Small intestine (tissue), 7 donors: Measurements from ENCODE around the gene GBP6. TPM values are rescaled to one million over a fixed set of nuclear protein-coding genes. Genes with fewer than 3 reads are reported as not detected.
A peak's percentile ranks its signal among the peaks of the same experiment; 100 is the strongest.
"Not testable (repeated sequence)": the region's sequence is repeated elsewhere in the genome, so short reads cannot be mapped to it uniquely, and the experiment has no call there.

Experiments used
- DNase-seq, 2 donors: peaks; one replicate each; pipeline versions ENCODE4 v3.0.0 to v3.0.0-alpha.2; 2013
- FAIRE-seq: peaks from 2 replicates; lab custom pipeline; 2012; peaks lifted over from hg19 to GRCh38; lab: Jason Lieb, UNC
- H3K27ac ChIP-seq, 3 donors: one replicate each; pipeline ENCODE4 v1.5.1; 2013; ENCODE audit warnings: low read length in 2 of 3, mild to moderate bottlenecking in 2 of 3, control low read depth in 1 of 3, inconsistent platforms in 1 of 3, low read depth in 1 of 3, moderate library complexity in 1 of 3
- H3K27me3 ChIP-seq, 3 donors: one replicate each; pipeline ENCODE4 v1.6.1; 2013; ENCODE audit warnings: low read length in 3 of 3, inconsistent platforms in 1 of 3; ENCODE audit not compliant: control insufficient read depth in 3 of 3, insufficient read depth in 3 of 3
- H3K36me3 ChIP-seq, 3 donors: one replicate each; pipeline ENCODE4 v1.6.1; 2013; ENCODE audit warnings: low read length in 3 of 3, inconsistent platforms in 1 of 3, low read depth in 1 of 3, mild to moderate bottlenecking in 1 of 3, moderate library complexity in 1 of 3; ENCODE audit not compliant: control insufficient read depth in 3 of 3, insufficient read depth in 2 of 3
- H3K4me1 ChIP-seq, 3 donors: one replicate each; pipeline ENCODE4 v1.6.1; 2013; ENCODE audit warnings: low read length in 2 of 3, inconsistent platforms in 1 of 3, low read depth in 1 of 3, mild to moderate bottlenecking in 1 of 3, moderate library complexity in 1 of 3; ENCODE audit not compliant: control insufficient read depth in 3 of 3, insufficient read depth in 2 of 3
- H3K4me3 ChIP-seq, 3 donors: one replicate each; pipeline ENCODE4 v1.5.1; 2013; ENCODE audit warnings: low read length in 3 of 3, control low read depth in 1 of 3, inconsistent platforms in 1 of 3, low read depth in 1 of 3, mild to moderate bottlenecking in 1 of 3, moderate library complexity in 1 of 3
- H3K9me3 ChIP-seq, 2 donors: one replicate each; pipeline ENCODE4 v1.6.1; 2013; ENCODE audit warnings: low read depth in 1 of 2, low read length in 1 of 2; ENCODE audit not compliant: control insufficient read depth in 2 of 2, insufficient read depth in 1 of 2
- WGBS, 3 donors: extraction: QIAGEN DNeasy Blood & Tissue Kit; methylation state at CpG; one replicate each; pipeline ENCODE4 v1.1.7; 2013; 5-methylcytosine and 5-hydroxymethylcytosine counted together
- polyA plus RNA-seq, 4 donors: library from polyadenylated mRNA; stranded (reverse) in 3 of 4; unstranded in 1 of 4; fragments of 200-250 nt in 3 of 4; fragments of 120-200 nt in 1 of 4; gene quantifications; one replicate each; pipeline versions ENCODE4 v1.2.1 to v1.2.3, GENCODE V29; 2013
- donor health status: healthy with polysubstance abuse.
- donor health status: control.
- donor health status: control.
- donor health status: Bipolar disorder and iron deficiency.
- donor health status: healthy.

Gene GBP6
- polyA plus RNA-seq, 4 donors = 0.03 to 0.27 (median 0.09) TPM; not detected in 1

DNA sequence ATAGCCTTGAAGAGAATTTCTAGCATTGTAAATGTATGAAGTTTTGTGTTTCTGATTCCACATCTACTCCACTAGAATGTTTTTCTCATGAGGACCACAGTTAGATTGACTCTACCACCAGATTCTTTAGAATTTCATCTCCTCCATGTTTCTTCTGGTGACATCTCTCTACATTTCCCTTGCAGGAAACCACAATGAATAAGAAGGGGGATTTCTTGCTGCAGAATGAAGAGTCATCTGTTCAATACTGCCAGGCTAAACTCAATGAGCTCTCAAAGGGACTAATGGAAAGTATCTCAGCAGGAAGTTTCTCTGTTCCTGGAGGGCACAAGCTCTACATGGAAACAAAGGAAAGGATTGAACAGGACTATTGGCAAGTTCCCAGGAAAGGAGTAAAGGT lies 18.6 kb downstream of the GBP6 start:
- no peaks in the 10 kb centered on the region for H3K9me3 ChIP-seq
- H3K27ac ChIP-seq = no peak overlapping the region
- no peak overlapping the region for H3K4me3 ChIP-seq
- H3K36me3 ChIP-seq = no peaks in the 10 kb centered on the region
- DNase-seq (no peak), FAIRE-seq (no peak)
- no peaks in the 10 kb centered on the region for H3K4me1 ChIP-seq
- H3K27me3 ChIP-seq = no peaks in the 10 kb centered on the region

GRCh38 chr1:89383185-89383584 lies 19.3 kb downstream of the GBP6 start:
- H3K9me3 ChIP-seq = no peaks in the 10 kb centered on the region
- 79 to 90% (median 83%) methylated on average over 3 of the region's 3 CpGs for WGBS, 3 donors
- no peak overlapping the region for H3K4me3 ChIP-seq
- no peak overlapping the region for H3K27ac ChIP-seq
- no peaks in the 10 kb centered on the region for H3K4me1 ChIP-seq
- H3K27me3 ChIP-seq = no peaks in the 10 kb centered on the region
- FAIRE-seq (no peak), DNase-seq (no peak)
- no peaks in the 10 kb centered on the region for H3K36me3 ChIP-seq

DNA sequence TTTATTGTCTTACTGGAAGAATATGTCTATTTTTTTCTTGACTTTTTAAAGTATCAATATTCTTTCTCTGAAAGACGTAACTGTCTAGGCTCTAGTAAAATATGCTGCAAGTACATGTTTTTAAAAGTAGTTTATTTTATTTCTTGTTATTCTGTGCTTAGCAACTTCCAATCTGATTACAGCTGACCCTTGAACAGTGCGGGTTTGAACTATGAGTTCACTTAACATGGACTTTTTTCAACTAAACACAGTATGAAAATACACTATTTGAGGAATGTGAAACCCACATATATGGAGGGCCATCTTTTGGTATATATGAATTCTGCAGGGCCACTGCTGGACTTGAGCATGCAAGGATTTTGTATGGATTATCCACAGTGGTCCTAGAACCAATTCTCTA lies 26.8 kb downstream of the GBP6 start:
- peaks cover 0 to 6% of the 10 kb centered on the region in 2 donors for H3K9me3 ChIP-seq
- WGBS, 3 donors = 73 to 86% (median 78%) methylated on average over 2 of the region's 2 CpGs
- H3K4me3 ChIP-seq = no peak overlapping the region
- H3K27me3 ChIP-seq = no peaks in the 10 kb centered on the region
- H3K36me3 ChIP-seq = no peaks in the 10 kb centered on the region
- DNase-seq (peak in 1 of 2 donors; percentile 9), FAIRE-seq (no peak)
- H3K4me1 ChIP-seq = no peaks in the 10 kb centered on the region
- H3K27ac ChIP-seq = no peak overlapping the region

DNA sequence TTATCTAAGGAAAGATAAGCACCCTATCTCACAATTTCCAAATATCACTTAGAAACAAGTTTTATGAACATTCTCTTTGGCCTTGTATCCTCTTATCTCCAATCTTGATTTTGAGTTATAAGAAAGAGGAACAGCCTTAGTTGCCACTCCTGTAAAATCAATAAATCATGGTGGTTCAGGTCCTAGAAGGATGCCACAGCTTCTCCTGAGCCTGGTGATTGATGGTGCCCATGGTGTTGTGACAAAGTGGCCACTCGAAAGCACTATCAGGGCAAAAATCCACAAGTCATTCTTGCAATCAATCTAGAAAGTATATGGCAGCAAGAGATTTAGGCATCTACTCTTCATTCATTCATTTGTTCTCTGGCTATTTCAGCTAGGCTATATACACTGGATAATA lies 27.8 kb downstream of the GBP6 start:
- Histone ChIP-seq H3K27ac (no peak overlapping the region), H3K4me1 (no peaks in the 10 kb centered on the region), H3K27me3 (no peaks in the 10 kb centered on the region), H3K36me3 (no peaks in the 10 kb centered on the region), H3K9me3 (peaks cover 0 to 6% of the 10 kb centered on the region in 2 donors), H3K4me3 (no peak overlapping the region)
- DNase-seq = no peak
- WGBS, 3 donors = 56 to 91% (median 84%) methylated on average over 1 of the region's 1 CpG
- no peak for FAIRE-seq

DNA sequence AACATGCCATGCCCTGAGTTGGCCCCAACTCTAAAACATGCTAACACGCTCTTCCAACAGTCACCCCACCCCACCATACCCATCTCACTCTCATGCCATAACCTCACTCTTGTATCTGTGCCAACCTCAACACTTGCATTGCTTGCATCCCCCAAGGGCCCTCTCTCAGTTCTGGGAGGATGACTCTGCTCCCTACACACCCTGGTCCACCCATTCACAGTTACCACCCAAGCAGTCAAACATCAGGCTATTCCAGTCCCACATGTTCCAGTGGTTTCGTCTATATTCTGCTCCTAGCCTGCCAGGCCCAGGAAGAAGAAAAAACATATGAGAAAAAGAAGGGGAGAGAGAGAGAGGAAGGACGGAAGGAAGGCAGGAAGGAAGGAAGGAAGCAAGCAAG lies 31.0 kb downstream of the GBP6 start:
- Histone ChIP-seq H3K4me1 (no peaks in the 10 kb centered on the region), H3K27ac (no peak overlapping the region), H3K9me3 (peaks cover 0 to 6% of the 10 kb centered on the region in 2 donors), H3K27me3 (no peaks in the 10 kb centered on the region), H3K4me3 (no peak overlapping the region), H3K36me3 (no peaks in the 10 kb centered on the region)
- FAIRE-seq = no peak
- no peak for DNase-seq
- WGBS, 3 donors = 85 to 94% (median 91%) methylated on average over 3 of the region's 3 CpGs

- DNase-seq (no peak), FAIRE-seq (no peak)
- H3K9me3 ChIP-seq = peaks cover 0 to 6% of the 10 kb centered on the region in 2 donors
- no peak overlapping the region for H3K4me3 ChIP-seq
- H3K27ac ChIP-seq = no peak overlapping the region
- no peaks in the 10 kb centered on the region for H3K36me3 ChIP-seq
- no peaks in the 10 kb centered on the region for H3K4me1 ChIP-seq
- no peaks in the 10 kb centered on the region for H3K27me3 ChIP-seq
These were observed 33.0 kb downstream of the GBP6 start for GRCh38 chr1:89396902-89397301.

DNA sequence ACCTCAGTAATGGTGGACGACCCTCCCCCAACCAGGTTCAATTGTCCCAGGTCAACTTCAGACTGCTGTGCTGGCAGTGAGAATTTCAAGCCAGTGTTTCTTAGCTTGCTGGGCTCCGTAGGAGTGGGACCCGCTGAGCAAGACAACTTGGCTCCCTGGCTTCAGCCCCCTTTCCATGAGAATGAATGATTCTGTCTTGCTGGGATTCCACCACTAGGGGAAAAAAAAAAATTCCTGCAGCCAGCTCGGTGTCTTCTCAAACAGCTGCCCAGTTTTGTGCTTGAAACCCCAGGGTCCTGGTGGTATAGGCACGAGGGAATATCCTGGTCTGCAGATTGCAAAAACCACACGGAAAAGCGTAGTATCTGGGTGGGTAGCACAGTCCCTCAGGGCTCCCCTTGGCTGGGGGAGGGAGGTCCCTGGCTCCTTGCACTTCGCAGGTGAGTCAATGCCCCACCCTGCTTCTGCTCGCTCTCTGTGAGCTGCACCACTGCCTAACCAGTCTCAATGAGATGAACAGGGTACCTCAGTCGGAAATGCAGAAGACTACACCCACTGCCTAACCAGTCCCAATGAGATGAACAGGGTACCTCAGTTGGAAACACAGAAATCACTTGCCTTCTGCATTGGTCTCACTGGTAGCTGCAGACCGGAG lies 41.5 kb downstream of the GBP6 start:
- Histone ChIP-seq H3K9me3 (no peaks in the 10 kb centered on the region), H3K27ac (no peak overlapping the region), H3K4me1 (peaks cover 0 to 3% (median 0%) of the 10 kb centered on the region in 3 donors), H3K4me3 (no peak overlapping the region), H3K36me3 (peaks cover 0 to 2% (median 0%) of the 10 kb centered on the region in 3 donors), H3K27me3 (no peaks in the 10 kb centered on the region)
- no peak for DNase-seq
- no peak for FAIRE-seq
- 85 to 89% (median 88%) methylated on average over 11 of the region's 11 CpGs for WGBS, 3 donors

GRCh38 chr1:89407360-89407759 lies 43.5 kb downstream of the GBP6 start:
- peak; percentile 75 for FAIRE-seq
- Histone ChIP-seq H3K4me1 (peaks cover 0 to 3% (median 0%) of the 10 kb centered on the region in 3 donors), H3K27me3 (no peaks in the 10 kb centered on the region), H3K27ac (peak overlapping the region in 1 of 3 donors; percentile 41), H3K36me3 (peaks cover 0 to 2% (median 0%) of the 10 kb centered on the region in 3 donors), H3K4me3 (peak overlapping the region; percentile 6 to 36 (median 7)), H3K9me3 (no peaks in the 10 kb centered on the region)
- whole genome bisulfite sequencing, 3 donors = 0 to 3% (median 3%) methylated on average over 1 of the region's 1 CpG
- peak; percentile 36 to 50 for DNase-seq

GRCh38 chr1:89407768-89408167 lies 43.9 kb downstream of the GBP6 start:
- not testable (repeated sequence) for H3K27me3 ChIP-seq, H3K9me3 ChIP-seq, H3K36me3 ChIP-seq, FAIRE-seq, H3K4me1 ChIP-seq, DNase-seq
- whole genome bisulfite sequencing, 3 donors = 9 to 34% (median 31%) methylated on average over 2 of the region's 2 CpGs
- Histone ChIP-seq H3K27ac (peak overlapping the region in 1 of 3 donors; percentile 41), H3K4me3 (peak overlapping the region; percentile 6 to 36 (median 7))
